ENCODE results near the gene ALKBH1. TPM values are rescaled to one million over a fixed set of nuclear protein-coding genes. Genes with fewer than 3 reads are reported as not detected.
A peak's percentile ranks its signal among the peaks of the same experiment; 100 is the strongest.

The ALKBH1 gene
- polyA plus RNA-seq, 1 donor: 11.9 TPM

GRCh38 chr14:77721437-77721836 lies 13.6 kb upstream of the ALKBH1 start:
- Histone ChIP-seq H3K27me3 (ENCODE audit: control insufficient read depth, insufficient read depth, low read length) (no peaks in the 10 kb centered on the region), H3K9me3 (ENCODE audit: control insufficient read depth, low read depth, low read length) (no peaks in the 10 kb centered on the region), H3K4me3 (ENCODE audit: low read length) (no peak overlapping the region), H3K4me1 (ENCODE audit: control insufficient read depth, insufficient read depth, low read length) (no peaks in the 10 kb centered on the region), H3K27ac (ENCODE audit: low read length) (no peak overlapping the region), H3K36me3 (ENCODE audit: control insufficient read depth, insufficient read depth, low read length) (peaks cover 74% of the 10 kb centered on the region)
- WGBS (ENCODE audit: insufficient coverage, low lambda C conversion rate): 79% methylated on average over 4 of the region's 5 CpGs
- peak in 1 of 2 donors; percentile 8 for DNase-seq

- H3K4me1 ChIP-seq (ENCODE audit: control insufficient read depth, insufficient read depth, low read length): no peaks in the 10 kb centered on the region
- H3K9me3 ChIP-seq (ENCODE audit: control insufficient read depth, low read depth, low read length): no peaks in the 10 kb centered on the region
- H3K27me3 ChIP-seq (ENCODE audit: control insufficient read depth, insufficient read depth, low read length): no peaks in the 10 kb centered on the region
- no peak overlapping the region for H3K27ac ChIP-seq (ENCODE audit: low read length)
- no peak for DNase-seq
- WGBS (ENCODE audit: insufficient coverage, low lambda C conversion rate): no CpG with 5 or more reads among the region's 5 CpGs
- no peak overlapping the region for H3K4me3 ChIP-seq (ENCODE audit: low read length)
- H3K36me3 ChIP-seq (ENCODE audit: control insufficient read depth, insufficient read depth, low read length): peaks cover 71% of the 10 kb centered on the region
Measured at GRCh38 chr14:77717608-77718305, 9.9 kb upstream of the ALKBH1 start.

- 100% methylated on average over 1 of the region's 6 CpGs for WGBS (ENCODE audit: insufficient coverage, low lambda C conversion rate)
- Histone ChIP-seq H3K27ac (ENCODE audit: low read length) (no peak overlapping the region), H3K36me3 (ENCODE audit: control insufficient read depth, insufficient read depth, low read length) (peaks cover 77% of the 10 kb centered on the region), H3K9me3 (ENCODE audit: control insufficient read depth, low read depth, low read length) (no peaks in the 10 kb centered on the region), H3K27me3 (ENCODE audit: control insufficient read depth, insufficient read depth, low read length) (no peaks in the 10 kb centered on the region), H3K4me3 (ENCODE audit: low read length) (no peak overlapping the region), H3K4me1 (ENCODE audit: control insufficient read depth, insufficient read depth, low read length) (peaks cover 4% of the 10 kb centered on the region)
- DNase-seq: no peak
Measured at GRCh38 chr14:77714926-77715325, 7.1 kb upstream of the ALKBH1 start.

- Histone ChIP-seq H3K27ac (ENCODE audit: low read length) (no peak overlapping the region), H3K36me3 (ENCODE audit: control insufficient read depth, insufficient read depth, low read length) (peaks cover 40% of the 10 kb centered on the region), H3K4me1 (ENCODE audit: control insufficient read depth, insufficient read depth, low read length) (peaks cover 18% of the 10 kb centered on the region), H3K9me3 (ENCODE audit: control insufficient read depth, low read depth, low read length) (no peaks in the 10 kb centered on the region), H3K4me3 (ENCODE audit: low read length) (no peak overlapping the region), H3K27me3 (ENCODE audit: control insufficient read depth, insufficient read depth, low read length) (no peaks in the 10 kb centered on the region)
- WGBS (ENCODE audit: insufficient coverage, low lambda C conversion rate): no CpG with 5 or more reads among the region's 2 CpGs
- peak in 1 of 2 donors; percentile 3 for DNase-seq
Measured at GRCh38 chr14:77710364-77710763, 2.5 kb upstream of the ALKBH1 start.

GRCh38 chr14:77709412-77709811 lies 1.6 kb upstream of the ALKBH1 start:
- no peaks in the 10 kb centered on the region for H3K9me3 ChIP-seq (ENCODE audit: control insufficient read depth, low read depth, low read length)
- no peak overlapping the region for H3K27ac ChIP-seq (ENCODE audit: low read length)
- H3K27me3 ChIP-seq (ENCODE audit: control insufficient read depth, insufficient read depth, low read length): no peaks in the 10 kb centered on the region
- DNase-seq: no peak
- 40% methylated on average over 1 of the region's 3 CpGs for WGBS (ENCODE audit: insufficient coverage, low lambda C conversion rate)
- H3K4me1 ChIP-seq (ENCODE audit: control insufficient read depth, insufficient read depth, low read length): peaks cover 18% of the 10 kb centered on the region
- H3K36me3 ChIP-seq (ENCODE audit: control insufficient read depth, insufficient read depth, low read length): peaks cover 35% of the 10 kb centered on the region
- H3K4me3 ChIP-seq (ENCODE audit: low read length): peak overlapping the region; percentile 76

- H3K4me1 ChIP-seq (ENCODE audit: control insufficient read depth, insufficient read depth, low read length): peaks cover 18% of the 10 kb centered on the region
- peaks cover 36% of the 10 kb centered on the region for H3K36me3 ChIP-seq (ENCODE audit: control insufficient read depth, insufficient read depth, low read length)
- peak overlapping the region; percentile 76 for H3K4me3 ChIP-seq (ENCODE audit: low read length)
- WGBS (ENCODE audit: insufficient coverage, low lambda C conversion rate): 52% methylated on average over 2 of the region's 7 CpGs
- H3K27me3 ChIP-seq (ENCODE audit: control insufficient read depth, insufficient read depth, low read length): no peaks in the 10 kb centered on the region
- DNase-seq: peak in 1 of 2 donors; percentile 29
- no peak overlapping the region for H3K27ac ChIP-seq (ENCODE audit: low read length)
- no peaks in the 10 kb centered on the region for H3K9me3 ChIP-seq (ENCODE audit: control insufficient read depth, low read depth, low read length)
Measured at GRCh38 chr14:77708749-77709148, 926 bp upstream of the ALKBH1 start.

- Histone ChIP-seq H3K27ac (ENCODE audit: low read length) (no peak overlapping the region), H3K4me3 (ENCODE audit: low read length) (peak overlapping the region; percentile 76), H3K27me3 (ENCODE audit: control insufficient read depth, insufficient read depth, low read length) (no peaks in the 10 kb centered on the region), H3K36me3 (ENCODE audit: control insufficient read depth, insufficient read depth, low read length) (peaks cover 35% of the 10 kb centered on the region), H3K9me3 (ENCODE audit: control insufficient read depth, low read depth, low read length) (no peaks in the 10 kb centered on the region), H3K4me1 (ENCODE audit: control insufficient read depth, insufficient read depth, low read length) (peaks cover 18% of the 10 kb centered on the region)
- WGBS (ENCODE audit: insufficient coverage, low lambda C conversion rate): no CpG with 5 or more reads among the region's 14 CpGs
- DNase-seq: peak in 1 of 2 donors; percentile 56
Measured at GRCh38 chr14:77707355-77707723, 484 bp downstream of the ALKBH1 start.

GRCh38 chr14:77691259-77691658 lies 16.6 kb downstream of the ALKBH1 start:
- Histone ChIP-seq H3K9me3 (ENCODE audit: control insufficient read depth, low read depth, low read length) (no peaks in the 10 kb centered on the region), H3K36me3 (ENCODE audit: control insufficient read depth, insufficient read depth, low read length) (peaks cover 43% of the 10 kb centered on the region), H3K4me1 (ENCODE audit: control insufficient read depth, insufficient read depth, low read length) (no peaks in the 10 kb centered on the region), H3K27me3 (ENCODE audit: control insufficient read depth, insufficient read depth, low read length) (no peaks in the 10 kb centered on the region), H3K27ac (ENCODE audit: low read length) (no peak overlapping the region), H3K4me3 (ENCODE audit: low read length) (no peak overlapping the region)
- no peak for DNase-seq
- WGBS (ENCODE audit: insufficient coverage, low lambda C conversion rate): 100% methylated on average over 1 of the region's 2 CpGs

- Histone ChIP-seq H3K9me3 (ENCODE audit: control insufficient read depth, low read depth, low read length) (no peaks in the 10 kb centered on the region), H3K4me1 (ENCODE audit: control insufficient read depth, insufficient read depth, low read length) (peaks cover 10% of the 10 kb centered on the region), H3K27me3 (ENCODE audit: control insufficient read depth, insufficient read depth, low read length) (no peaks in the 10 kb centered on the region), H3K36me3 (ENCODE audit: control insufficient read depth, insufficient read depth, low read length) (peaks cover 26% of the 10 kb centered on the region), H3K27ac (ENCODE audit: low read length) (peak overlapping the region; percentile 26), H3K4me3 (ENCODE audit: low read length) (no peak overlapping the region)
- DNase-seq: peak in 1 of 2 donors; percentile 46
- 38% methylated on average over 1 of the region's 1 CpG for WGBS (ENCODE audit: insufficient coverage, low lambda C conversion rate)
Measured at GRCh38 chr14:77682158-77682553, 25.7 kb downstream of the ALKBH1 start.

GRCh38 chr14:77681196-77682157 lies 26.3 kb downstream of the ALKBH1 start:
- H3K4me3 ChIP-seq (ENCODE audit: low read length): no peak overlapping the region
- peaks cover 25% of the 10 kb centered on the region for H3K36me3 ChIP-seq (ENCODE audit: control insufficient read depth, insufficient read depth, low read length)
- H3K27me3 ChIP-seq (ENCODE audit: control insufficient read depth, insufficient read depth, low read length): no peaks in the 10 kb centered on the region
- peak; percentile 57 to 86 for DNase-seq
- no peaks in the 10 kb centered on the region for H3K9me3 ChIP-seq (ENCODE audit: control insufficient read depth, low read depth, low read length)
- WGBS (ENCODE audit: insufficient coverage, low lambda C conversion rate): 93% methylated on average over 4 of the region's 7 CpGs
- H3K27ac ChIP-seq (ENCODE audit: low read length): peak overlapping the region; percentile 11
- peaks cover 10% of the 10 kb centered on the region for H3K4me1 ChIP-seq (ENCODE audit: control insufficient read depth, insufficient read depth, low read length)

Data from large intestine (tissue), 3 donors.